Measurements from ENCODE around the gene STK4.

Gene STK4

DNA sequence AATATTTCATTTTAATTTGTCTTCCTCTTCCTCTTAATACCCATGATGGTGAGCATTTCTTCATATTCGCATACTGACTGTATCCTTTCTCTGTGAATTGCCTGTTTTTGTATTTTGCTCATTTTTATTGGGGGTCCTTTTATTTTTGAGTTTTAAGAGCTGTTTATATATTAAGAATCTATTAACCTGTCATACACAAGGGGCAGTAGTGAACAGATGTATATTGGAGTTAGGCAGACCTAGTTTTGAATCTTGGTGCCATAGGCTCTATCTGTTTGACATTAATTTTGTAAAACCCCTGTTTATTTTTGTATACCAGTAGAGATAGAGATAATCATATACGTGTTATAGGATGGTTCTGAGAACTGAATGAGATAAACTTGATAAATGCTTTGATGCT, 151.7 kb downstream of the STK4 start:
- TF ChIP-seq, protein P1, sequence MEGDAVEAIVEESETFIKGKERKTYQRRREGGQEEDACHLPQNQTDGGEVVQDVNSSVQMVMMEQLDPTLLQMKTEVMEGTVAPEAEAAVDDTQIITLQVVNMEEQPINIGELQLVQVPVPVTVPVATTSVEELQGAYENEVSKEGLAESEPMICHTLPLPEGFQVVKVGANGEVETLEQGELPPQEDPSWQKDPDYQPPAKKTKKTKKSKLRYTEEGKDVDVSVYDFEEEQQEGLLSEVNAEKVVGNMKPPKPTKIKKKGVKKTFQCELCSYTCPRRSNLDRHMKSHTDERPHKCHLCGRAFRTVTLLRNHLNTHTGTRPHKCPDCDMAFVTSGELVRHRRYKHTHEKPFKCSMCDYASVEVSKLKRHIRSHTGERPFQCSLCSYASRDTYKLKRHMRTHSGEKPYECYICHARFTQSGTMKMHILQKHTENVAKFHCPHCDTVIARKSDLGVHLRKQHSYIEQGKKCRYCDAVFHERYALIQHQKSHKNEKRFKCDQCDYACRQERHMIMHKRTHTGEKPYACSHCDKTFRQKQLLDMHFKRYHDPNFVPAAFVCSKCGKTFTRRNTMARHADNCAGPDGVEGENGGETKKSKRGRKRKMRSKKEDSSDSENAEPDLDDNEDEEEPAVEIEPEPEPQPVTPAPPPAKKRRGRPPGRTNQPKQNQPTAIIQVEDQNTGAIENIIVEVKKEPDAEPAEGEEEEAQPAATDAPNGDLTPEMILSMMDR (IDR thresholded peaks at IDR 0.05; ENCODE audit: low read depth, low read length): no peak

DNA sequence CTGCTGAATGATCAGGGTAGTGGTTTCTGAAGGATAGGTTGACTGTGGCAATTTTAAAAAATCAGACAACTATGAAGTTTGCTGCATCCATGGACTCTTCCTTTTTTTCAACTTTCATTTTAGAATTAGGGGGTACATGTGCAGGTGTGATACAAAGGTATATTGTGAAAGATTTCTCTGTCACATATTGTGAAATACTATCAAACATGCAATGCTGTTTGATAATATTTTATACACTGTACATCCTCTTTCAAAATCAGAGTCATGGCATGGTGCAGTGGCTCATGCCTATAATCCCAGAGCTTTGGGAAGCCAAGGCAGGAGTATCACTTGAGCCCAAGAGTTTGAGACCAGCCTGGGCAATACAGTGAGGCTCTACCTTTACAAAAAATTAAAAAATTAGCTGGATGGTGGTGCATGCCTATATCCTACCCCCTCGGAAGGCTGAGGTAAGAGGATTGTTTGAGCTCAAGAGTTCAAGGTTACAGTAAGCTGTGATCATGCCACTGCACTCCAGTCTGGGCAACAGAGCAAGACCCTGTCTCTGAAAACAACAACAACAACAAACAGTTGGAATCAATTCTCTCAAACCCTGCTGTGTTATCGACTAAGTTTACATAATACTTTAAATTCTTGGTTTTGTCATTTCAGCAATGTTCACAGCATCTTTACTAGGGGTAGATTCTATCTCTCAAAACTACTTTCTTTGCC, 153.4 kb downstream of the STK4 start:
- H3K4me3 ChIP-seq (ENCODE audit: low read depth, low read length): no peak overlapping the region
- TF ChIP-seq, protein P1 (IDR thresholded peaks at IDR 0.05; ENCODE audit: low read depth, low read length): no peak
- in situ Hi-C loops (cut with HindIII; ENCODE audit: low sequenced_read_pairs): no loop called here
- DNase-seq (ENCODE audit: low read depth, low spot score): no peak

More for the DNA sequence above, 151.7 kb downstream of the STK4 start:
- H3K4me3 ChIP-seq (ENCODE audit: low read depth, low read length): no peak overlapping the region
- DNase-seq (ENCODE audit: low read depth, low spot score): no peak
- in situ Hi-C loops (cut with HindIII; ENCODE audit: low sequenced_read_pairs): no loop called here

DNA sequence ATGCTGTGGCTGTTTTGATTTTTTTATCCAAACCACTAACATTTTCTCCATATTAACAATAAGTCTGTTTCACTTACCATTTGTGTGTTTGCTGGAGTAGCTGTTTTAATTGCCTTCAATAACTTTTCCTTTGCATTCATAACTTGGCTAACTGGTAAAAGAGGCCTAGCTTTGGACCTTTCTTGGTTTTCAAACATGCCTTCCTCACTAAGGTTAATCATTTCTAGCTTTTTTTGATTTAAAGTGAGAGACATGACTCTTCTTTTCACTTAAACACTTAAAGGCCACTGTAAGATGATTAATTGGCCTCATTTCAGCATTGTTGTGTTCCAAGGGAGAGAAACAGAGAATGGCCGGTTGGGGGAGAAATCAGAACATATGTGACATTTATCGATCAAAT, 155.1 kb downstream of the STK4 start:
- TF ChIP-seq, protein P1 (IDR thresholded peaks at IDR 0.05; ENCODE audit: low read depth, low read length): no peak

DNA sequence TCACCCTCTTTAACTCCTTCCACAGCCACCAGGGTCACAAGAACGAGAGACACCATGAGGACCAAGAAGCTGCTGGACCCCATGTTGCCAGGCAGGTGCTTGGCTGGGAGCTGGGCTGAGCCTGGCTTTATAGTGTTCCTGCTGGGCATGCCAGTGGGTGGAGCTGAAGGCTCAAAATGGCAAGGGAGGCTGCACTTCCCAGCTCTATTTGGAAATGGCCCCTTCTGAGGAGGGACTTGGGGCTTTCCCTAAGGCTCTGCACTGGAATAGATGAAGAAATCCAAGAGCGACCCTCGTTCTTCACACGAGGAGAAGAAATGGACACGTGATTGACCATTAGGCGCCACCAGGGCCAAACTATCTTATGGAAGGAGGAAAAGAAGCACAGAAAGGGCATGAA, 158.1 kb downstream of the STK4 start, which contains the start of gene WFDC12:
WFDC12 (minus strand) TSS at position 101 of the 400 bp plus-strand sequence; CDS start at position 83, 18 bp downstream.
- in situ Hi-C loops (cut with HindIII; ENCODE audit: low sequenced_read_pairs): no loop called here
- TF ChIP-seq, protein P1 (IDR thresholded peaks at IDR 0.05; ENCODE audit: low read depth, low read length): no peak

More for the DNA sequence above, 155.1 kb downstream of the STK4 start:
- no peak for DNase-seq (ENCODE audit: low read depth, low spot score)
- no peak overlapping the region for H3K4me3 ChIP-seq (ENCODE audit: low read depth, low read length)
- in situ Hi-C loops (cut with HindIII; ENCODE audit: low sequenced_read_pairs): no loop called here

DNA sequence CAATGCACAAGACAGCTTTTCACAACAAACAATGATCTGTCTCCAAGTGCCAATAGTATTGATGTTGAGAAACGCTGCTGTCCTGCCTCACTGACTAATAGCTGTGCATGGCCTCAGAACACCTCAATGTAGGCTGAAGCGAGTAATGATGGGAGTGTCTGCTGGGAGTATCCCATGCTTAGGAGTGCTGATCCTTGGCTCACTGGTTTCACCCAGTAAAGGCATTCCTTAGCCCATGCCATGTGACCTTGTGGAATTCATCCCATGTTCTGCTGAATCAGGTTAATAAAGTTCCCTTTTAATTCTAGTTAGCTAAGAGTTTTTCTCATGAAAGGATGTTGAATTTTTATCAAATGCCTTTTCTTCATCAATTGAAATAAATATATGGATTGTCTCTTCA, 161.8 kb downstream of the STK4 start:
- in situ Hi-C loops (cut with HindIII; ENCODE audit: low sequenced_read_pairs): no loop called here
- no peak overlapping the region for H3K4me3 ChIP-seq (ENCODE audit: low read depth, low read length)
- TF ChIP-seq, protein P1 (IDR thresholded peaks at IDR 0.05; ENCODE audit: low read depth, low read length): no peak
- no peak for DNase-seq (ENCODE audit: low read depth, low spot score)

More for the DNA sequence above, 158.1 kb downstream of the STK4 start, which contains the start of gene WFDC12:
- DNase-seq (ENCODE audit: low read depth, low spot score): no peak
- no peak within 1 kb of the TSS for H3K4me3 ChIP-seq (ENCODE audit: low read depth, low read length)
